SU-DHL-6 (cell line): Measurements from ENCODE around the gene STARD10.

Experiments used
- H2AFZ ChIP-seq: fragments of 200-600 bp; sonication (generic); 2 replicates; pipeline ENCODE4 v1.6.1; 2014; ENCODE audit warnings: low read depth, mild to moderate bottlenecking, moderate library complexity, mixed read lengths, antibody characterized with exemption, low read length; ENCODE audit not compliant: severe bottlenecking
- H3F3A ChIP-seq: fragments of 200-600 bp; shearing (Covaris generic); 2 replicates; pipeline ENCODE4 v1.6.0; 2016; ENCODE audit warnings: antibody characterized with exemption, mild to moderate bottlenecking; ENCODE audit not compliant: insufficient read depth
- H3K27ac ChIP-seq: fragments of 200-600 bp; sonication (generic); 2 replicates; pipeline ENCODE4 v1.5.1; 2016; ENCODE audit warnings: low read depth, mild to moderate bottlenecking, low read length, moderate library complexity, mixed read lengths
- H3K27me3 ChIP-seq: fragments of 200-600 bp; sonication (generic), shearing (Covaris generic); 2 replicates; pipeline ENCODE4 v1.6.0; 2014; ENCODE audit warnings: mild to moderate bottlenecking, low read length
- H3K36me3 ChIP-seq: fragments of 200-600 bp; sonication (generic); 2 replicates; pipeline ENCODE4 v1.6.1; 2014; ENCODE audit warnings: mild to moderate bottlenecking, low read length, mixed read lengths
- H3K4me2 ChIP-seq: fragments of 300-600, 200-600 bp; shearing (Covaris generic), sonication (generic); 2 replicates; pipeline ENCODE4 v1.6.0; 2014; ENCODE audit warnings: low read length, low read depth, mild to moderate bottlenecking; ENCODE audit not compliant: poor library complexity, severe bottlenecking
- H3K4me3 ChIP-seq: fragments of 200-600 bp; sonication (generic); 2 replicates; pipeline ENCODE4 v1.5.1; 2014; ENCODE audit warnings: antibody characterized with exemption, low read length, mild to moderate bottlenecking, mixed read lengths; ENCODE audit not compliant: insufficient read depth, poor library complexity, severe bottlenecking
- H3K79me2 ChIP-seq: fragments of 200-600 bp; sonication (generic); 2 replicates; pipeline ENCODE4 v1.6.1; 2014; ENCODE audit warnings: mild to moderate bottlenecking, low read length, moderate library complexity; ENCODE audit not compliant: insufficient read depth
- H3K9ac ChIP-seq: fragments of 200-600 bp; sonication (generic); 2 replicates; pipeline ENCODE4 v1.7.0; 2014; ENCODE audit warnings: mild to moderate bottlenecking, low read length
- H3K9me2 ChIP-seq: fragments of 200-600 bp; sonication (generic); replicated peaks from 2 replicates; pipeline ENCODE4 v1.6.1; 2014; ENCODE audit warnings: low read length; ENCODE audit not compliant: insufficient read depth
- H3K9me3 ChIP-seq: fragments of 200-600 bp; sonication (generic); 2 replicates; pipeline ENCODE4 v1.6.1; 2014; ENCODE audit warnings: low read length, mixed read lengths; ENCODE audit not compliant: insufficient read depth
- H4K20me1 ChIP-seq: fragments of 200-600 bp; sonication (generic); 2 replicates; pipeline ENCODE4 v1.6.1; 2014; ENCODE audit warnings: low read depth, mild to moderate bottlenecking, antibody characterized with exemption, low read length, moderate library complexity, mixed read lengths
- CTCF ChIP-seq: fragments of 200-600 bp; sonication (generic); IDR thresholded peaks from one replicate; pipeline ENCODE4 v1.5.1; 2017; ENCODE audit warnings: antibody characterized with exemption, mild to moderate bottlenecking, low read length, moderate library complexity; ENCODE audit not compliant: insufficient read depth, poor library complexity, severe bottlenecking
- EZH2phosphoT487 ChIP-seq: fragments of 200-600 bp; sonication (generic), shearing (Covaris generic); conservative IDR thresholded peaks from 2 replicates; pipeline ENCODE4 v1.6.1; 2018; ENCODE audit warnings: mild to moderate bottlenecking, antibody characterized with exemption, low read length, moderate library complexity, mixed read lengths

The STARD10 gene

GRCh38 chr11:72741849-72742512 lies 51.9 kb downstream of the STARD10 start:
- Histone ChIP-seq H3K36me3 (no peaks in the 10 kb centered on the region), H3K27ac (no peak overlapping the region), H3F3A (peaks cover 6% of the 10 kb centered on the region; the same call in 1 of the 2 replicates), H3K9me2 (no peaks in the 10 kb centered on the region), H3K9ac (no peak overlapping the region), H3K27me3 (no peaks in the 10 kb centered on the region), H2AFZ (no peak overlapping the region), H3K9me3 (no peaks in the 10 kb centered on the region), H3K4me3 (no peak overlapping the region), H3K79me2 (no peaks in the 10 kb centered on the region), H4K20me1 (no peaks in the 10 kb centered on the region), H3K4me2 (no peak overlapping the region)
- TF ChIP-seq CTCF (no peak), EZH2phosphoT487 (no peak)

GRCh38 chr11:72741429-72741833 lies 52.4 kb downstream of the STARD10 start:
- Histone ChIP-seq H3K9me2 (no peaks in the 10 kb centered on the region), H3K4me3 (no peak overlapping the region), H3F3A (peaks cover 6% of the 10 kb centered on the region; the same call in 1 of the 2 replicates), H2AFZ (no peak overlapping the region), H3K79me2 (no peaks in the 10 kb centered on the region), H3K27ac (no peak overlapping the region), H3K36me3 (no peaks in the 10 kb centered on the region), H4K20me1 (no peaks in the 10 kb centered on the region), H3K9ac (no peak overlapping the region), H3K4me2 (no peak overlapping the region), H3K9me3 (no peaks in the 10 kb centered on the region), H3K27me3 (no peaks in the 10 kb centered on the region)
- no peak for TF ChIP-seq EZH2phosphoT487
- TF ChIP-seq CTCF, result no peak

- no peaks in the 10 kb centered on the region for H3K36me3 ChIP-seq
- no peaks in the 10 kb centered on the region for H3K79me2 ChIP-seq
- H3K9ac ChIP-seq, result no peak overlapping the region
- no peak overlapping the region for H2AFZ ChIP-seq
- H3K4me3 ChIP-seq, result no peak overlapping the region
- H3K9me3 ChIP-seq, result no peaks in the 10 kb centered on the region
- no peaks in the 10 kb centered on the region for H4K20me1 ChIP-seq
- H3K27ac ChIP-seq, result no peak overlapping the region
- no peak for TF ChIP-seq CTCF
- no peak for TF ChIP-seq EZH2phosphoT487
- H3K9me2 ChIP-seq, result no peaks in the 10 kb centered on the region
- H3K4me2 ChIP-seq, result no peak overlapping the region
- H3K27me3 ChIP-seq, result no peaks in the 10 kb centered on the region
- H3F3A ChIP-seq, result peaks cover 6% of the 10 kb centered on the region; the same call in 1 of the 2 replicates
Observed at GRCh38 chr11:72740562-72741428, 53.1 kb downstream of the STARD10 start.
